GM19099 (cell line): ENCODE measurements around the gene LCN10.

Source experiments
- POLR2A ChIP-seq: IDR thresholded peaks from 3 replicates; pipeline ENCODE4 v1.6.1; 2011; ENCODE audit warnings: low read depth; ENCODE audit not compliant: insufficient read length; ENCODE audit errors: extremely low read depth

LCN10 gene

GRCh38 chr9:136774416-136775045 is 31.8 kb upstream of the LCN10 start:
- TF ChIP-seq POLR2A, result no peak

DNA sequence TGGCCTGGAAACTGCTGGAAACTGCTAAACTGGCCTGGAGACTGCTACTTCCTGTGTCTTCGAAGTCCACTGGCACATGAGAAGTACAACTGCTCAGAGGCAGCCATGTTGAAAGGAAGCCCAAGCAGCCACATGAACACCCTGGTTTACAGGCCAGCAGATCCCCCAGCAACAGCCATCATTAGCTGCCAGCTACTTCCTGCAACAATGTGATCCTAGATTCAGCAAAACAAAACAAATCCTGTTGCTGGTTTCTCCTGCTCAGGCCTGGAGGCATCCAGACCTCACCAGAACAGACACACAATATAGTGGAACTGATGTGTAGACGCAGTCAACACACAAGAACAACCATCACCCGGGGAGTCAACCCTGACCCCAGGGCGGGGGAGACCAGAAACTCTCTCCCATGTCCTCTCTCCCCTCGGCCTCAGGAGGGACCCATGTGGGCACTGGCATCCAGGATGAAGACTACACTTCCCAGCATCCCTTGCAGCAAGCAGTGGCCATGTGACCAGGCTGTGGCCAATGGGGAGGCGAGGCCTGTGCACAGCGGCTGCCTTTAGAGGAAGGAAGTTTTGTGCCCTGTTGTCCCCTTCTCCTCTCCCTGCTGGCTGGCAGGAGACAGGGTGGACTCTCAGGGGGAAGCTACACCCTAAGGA is 30.8 kb upstream of the LCN10 start:
- no peak for TF ChIP-seq POLR2A

GRCh38 chr9:136771907-136772415 is 29.2 kb upstream of the LCN10 start:
- no peak for TF ChIP-seq POLR2A

DNA sequence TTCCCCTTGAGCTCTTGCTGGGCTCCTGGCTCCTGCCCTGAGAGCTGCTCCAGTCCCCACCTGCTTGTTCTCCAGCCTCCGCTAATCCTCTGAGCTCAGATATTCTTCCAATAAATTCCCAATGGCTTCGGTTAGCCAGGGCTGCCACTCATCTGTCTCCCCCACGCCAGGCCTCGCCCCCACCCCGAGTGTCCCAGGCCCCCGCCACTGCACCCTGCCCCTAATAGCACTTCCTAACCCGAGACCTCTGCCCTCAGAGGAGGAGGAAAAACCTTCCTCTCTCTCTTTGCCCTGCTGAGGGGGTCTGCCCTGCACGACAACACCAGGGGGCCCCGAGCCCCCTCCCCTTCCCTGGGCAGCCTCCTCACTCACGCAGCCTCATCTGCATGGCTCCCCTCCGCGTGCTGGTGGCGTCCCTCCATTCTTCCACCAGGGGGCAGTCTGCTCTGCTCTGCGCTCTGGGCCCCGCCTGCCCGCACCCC is 27.0 kb upstream of the LCN10 start:
- TF ChIP-seq POLR2A, result no peak

DNA sequence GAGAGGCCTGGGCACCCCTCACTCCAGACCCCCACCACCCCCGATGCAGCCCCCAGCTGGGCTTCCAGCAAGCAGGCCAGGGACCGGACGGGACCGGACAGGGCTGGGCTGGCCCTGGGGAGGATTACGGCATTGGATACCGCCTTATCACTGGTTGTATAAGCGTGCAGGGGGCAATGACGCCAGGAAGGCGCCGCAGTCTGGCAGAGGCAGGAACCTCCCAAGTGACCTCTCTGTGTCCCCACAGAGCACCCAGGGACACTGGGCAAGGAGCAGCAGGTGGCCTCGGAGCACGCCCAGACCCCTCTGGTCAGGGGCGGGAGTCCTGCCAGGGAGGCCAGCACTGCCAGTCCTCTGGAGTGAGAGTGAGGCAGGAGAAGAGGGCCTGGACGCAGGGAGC is 22.3 kb upstream of the LCN10 start:
- no peak for TF ChIP-seq POLR2A

DNA sequence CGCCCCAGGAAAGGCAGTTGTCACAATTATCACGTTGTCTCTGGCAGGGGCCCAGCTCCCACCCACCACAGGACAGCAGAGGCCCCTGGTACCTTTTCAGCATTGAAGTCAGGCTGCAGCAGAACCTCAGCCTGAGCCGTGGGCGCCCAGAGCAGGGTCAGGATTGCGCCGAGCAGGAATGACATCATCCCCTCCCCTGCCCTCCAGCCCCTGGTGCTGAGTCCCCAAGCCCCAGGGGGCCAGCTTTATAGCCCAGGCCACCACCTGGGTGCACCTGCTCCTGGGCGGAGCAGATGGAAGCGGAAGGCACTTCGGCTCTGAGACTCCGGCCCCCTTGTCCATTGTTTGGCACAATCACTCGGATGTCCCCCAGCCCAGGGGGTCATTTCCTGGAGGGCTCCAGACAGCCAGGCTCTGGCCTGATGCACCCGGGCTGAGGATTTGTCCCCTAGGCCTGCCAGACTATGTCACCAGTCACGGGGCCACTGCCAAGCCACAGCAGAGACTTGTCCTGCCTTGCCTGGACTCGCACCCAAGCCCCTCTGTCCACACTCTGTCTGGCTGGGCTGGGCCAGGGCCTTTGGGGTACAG is 21.7 kb upstream of the LCN10 start, which contains the start of gene LCN15:
TSS of gene LCN15 (minus strand) at position 218 of the 591 bp plus-strand sequence. CDS start at position 188, 30 bp downstream.
- no peak for TF ChIP-seq POLR2A

- no peak for TF ChIP-seq POLR2A
Observed at GRCh38 chr9:136763649-136764035, 20.9 kb upstream of the LCN10 start.

DNA sequence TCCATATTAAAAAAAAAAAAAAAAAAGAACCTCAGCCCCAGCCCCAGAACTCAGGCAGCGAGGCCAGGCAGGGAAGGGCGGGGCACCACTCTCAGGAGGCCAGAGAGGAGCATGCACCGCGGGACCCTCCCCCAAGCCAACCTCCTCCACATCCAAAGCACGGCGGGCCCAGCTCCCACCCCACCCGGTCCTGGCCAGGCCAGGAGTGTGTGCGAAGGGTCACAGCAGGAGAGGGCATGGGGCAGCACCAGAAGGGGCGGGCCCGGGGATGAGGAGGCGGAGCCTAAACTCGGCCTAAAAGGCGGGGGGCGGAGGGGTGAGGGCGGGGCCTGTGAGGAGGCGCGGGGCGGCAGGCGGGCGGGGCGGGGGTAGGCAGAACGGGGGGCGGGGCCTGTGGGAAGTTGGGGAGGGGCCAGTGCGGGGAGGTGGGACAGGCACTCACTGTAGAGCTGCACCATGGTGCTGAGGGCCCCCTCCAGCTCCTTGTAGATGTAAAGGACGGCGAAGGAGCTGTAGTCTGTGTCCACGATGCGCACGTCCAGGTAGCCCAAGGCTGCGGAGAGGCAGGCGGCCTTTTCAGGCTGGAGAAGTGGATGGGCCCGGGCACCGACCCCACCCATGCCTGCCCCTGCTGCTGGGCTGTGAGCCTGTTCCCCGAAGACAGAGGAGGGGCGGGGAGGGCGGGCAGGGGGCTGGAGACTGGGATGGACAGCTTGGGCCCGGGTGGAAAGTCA is 20.3 kb upstream of the LCN10 start:
- TF ChIP-seq POLR2A, result no peak

DNA sequence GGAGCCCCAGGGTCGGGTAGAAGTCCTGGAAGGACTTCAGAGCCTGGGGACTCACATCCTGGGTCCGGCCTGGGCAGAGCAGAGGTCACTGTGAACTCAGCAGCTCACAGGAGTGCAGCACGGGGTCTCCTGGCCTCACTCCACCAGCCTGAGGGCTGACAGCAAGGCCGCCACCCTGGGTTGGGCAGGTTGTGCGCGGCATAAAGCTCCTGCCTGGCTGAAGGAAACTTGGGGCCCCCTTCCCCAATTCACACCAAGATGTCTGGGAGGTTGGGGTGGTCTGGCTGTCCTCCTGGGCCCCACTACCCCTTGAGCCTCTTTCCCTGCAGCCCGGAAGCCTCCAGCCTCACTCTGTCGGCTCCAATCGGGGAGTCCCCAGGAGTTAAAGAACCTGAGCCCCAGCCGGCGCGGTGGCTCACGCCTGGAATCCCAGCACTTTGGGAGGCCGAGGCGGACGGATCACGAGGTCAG is 19.5 kb upstream of the LCN10 start:
- no peak for TF ChIP-seq POLR2A

GRCh38 chr9:136761545-136761981 is 18.8 kb upstream of the LCN10 start:
- no peak for TF ChIP-seq POLR2A

DNA sequence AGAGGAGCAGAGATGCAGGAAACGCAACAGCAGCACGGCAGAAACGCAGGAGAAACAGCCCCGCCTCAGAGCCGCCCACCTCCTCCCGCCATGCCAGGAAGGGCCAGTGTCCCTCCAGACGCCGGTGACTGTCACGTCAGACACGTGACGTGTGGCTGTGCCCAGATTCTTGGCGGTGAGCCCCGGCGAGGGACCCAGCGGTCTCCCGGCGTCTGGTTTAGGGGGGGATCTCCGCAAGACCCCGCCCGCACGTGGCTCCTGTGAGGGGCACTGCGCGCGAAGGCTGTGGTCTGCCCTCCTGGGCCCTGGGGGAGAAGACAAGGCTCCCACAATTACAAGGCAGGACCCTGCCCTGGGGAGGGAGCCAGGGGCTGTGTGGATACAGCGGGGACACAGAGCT is 17.7 kb upstream of the LCN10 start:
- TF ChIP-seq POLR2A, result no peak

DNA sequence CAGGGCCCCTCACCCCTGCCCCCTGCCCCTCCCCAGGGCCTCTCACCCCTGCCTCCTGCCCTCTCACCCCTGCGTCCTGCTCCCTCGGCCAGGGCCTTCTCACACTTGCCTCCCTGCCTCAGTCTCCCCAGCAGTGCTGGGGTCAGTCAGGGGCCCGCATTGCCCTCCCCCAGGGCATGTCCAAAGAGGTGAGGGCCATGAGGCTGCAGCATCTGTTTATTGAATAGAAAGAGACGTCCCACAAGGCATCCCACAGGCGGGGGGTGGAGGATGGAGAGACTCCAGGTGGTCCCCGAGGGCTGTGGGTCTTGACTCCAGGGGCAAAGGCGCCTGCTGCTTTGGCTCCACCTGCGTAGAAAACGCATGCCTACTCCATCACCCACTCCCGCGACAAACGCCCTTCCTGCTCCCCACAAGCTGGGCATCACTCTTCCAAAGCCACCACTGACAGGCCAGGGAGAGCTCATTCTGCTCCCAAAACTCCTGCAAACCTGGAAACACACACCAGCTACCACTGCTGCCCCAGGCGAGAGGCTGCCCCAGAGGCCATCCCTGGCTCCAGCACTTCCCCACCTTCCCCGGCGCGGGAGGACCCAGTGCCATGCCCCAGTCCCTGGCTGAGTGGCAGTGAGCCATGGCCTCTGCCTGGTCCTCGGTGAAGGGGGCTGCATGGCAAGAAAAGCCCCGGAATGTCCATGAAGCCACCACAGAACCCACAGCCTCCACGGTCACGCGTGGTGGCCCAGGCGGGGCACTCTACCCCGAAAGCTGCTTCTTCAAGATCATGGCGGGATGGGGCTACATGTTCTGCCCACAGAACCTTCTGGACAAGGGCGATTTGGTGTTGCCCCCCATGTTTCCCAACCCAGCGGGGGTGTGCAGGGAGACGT is 16.9 kb upstream of the LCN10 start:
- TF ChIP-seq POLR2A, result no peak

DNA sequence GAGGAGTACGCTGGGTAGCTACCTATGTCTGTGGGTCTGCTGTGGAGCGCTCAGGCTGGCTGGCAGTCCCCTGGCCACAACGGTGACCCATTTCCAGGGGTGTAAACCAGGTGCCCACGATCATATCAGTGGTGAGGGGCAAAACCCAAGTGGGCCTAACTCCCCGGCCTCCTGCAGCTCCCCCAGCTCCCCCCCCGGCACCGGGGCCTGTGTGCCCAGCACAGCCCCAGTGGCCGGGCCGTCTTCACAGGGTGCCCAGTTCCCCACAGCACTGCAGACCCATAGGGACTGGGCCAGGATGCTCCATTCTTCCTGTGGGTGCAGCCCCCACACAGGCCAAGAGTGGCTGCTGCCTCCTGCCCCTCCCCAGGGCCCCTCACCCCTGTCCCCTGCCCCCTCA is 16.3 kb upstream of the LCN10 start:
- TF ChIP-seq POLR2A, result no peak

DNA sequence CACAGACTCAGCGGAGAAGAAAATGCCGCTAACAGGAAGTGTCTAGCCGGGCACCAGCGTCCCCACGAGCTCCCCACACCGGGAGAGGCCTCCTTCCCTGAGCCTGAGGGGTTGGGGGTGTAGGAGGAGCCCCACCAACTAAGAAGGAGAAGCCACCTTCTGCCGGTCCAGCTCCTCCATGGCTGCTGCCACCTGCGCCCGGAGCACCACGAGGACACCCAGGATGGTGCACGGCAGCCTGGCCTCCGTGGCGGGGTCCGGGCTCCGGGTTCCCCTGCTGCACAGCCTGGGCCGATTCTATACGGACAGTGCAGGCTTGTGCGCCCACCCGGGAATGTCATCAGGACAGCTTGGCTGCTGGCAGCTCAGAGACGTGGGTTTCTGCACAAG is 15.0 kb upstream of the LCN10 start:
- TF ChIP-seq POLR2A, result no peak

DNA sequence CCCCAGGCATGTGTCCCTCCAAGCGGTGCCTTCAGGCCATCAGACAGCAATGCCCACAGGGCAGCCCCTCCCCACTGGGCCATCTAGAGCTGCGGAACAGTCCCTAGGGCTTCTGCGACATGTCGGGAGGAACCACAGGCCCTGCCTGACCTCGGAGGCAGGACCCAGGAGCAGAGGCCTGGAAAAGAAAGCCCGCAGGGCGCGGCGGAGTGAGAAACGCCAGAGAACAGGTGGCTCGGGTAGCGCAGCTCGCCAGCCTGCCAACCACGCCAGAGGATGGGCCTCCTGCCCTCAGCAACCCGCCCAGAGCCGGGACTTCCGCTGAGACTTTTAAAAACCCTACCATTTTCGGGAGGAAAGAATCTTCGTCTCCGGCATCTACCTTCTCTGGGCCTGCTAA is 14.6 kb upstream of the LCN10 start:
- TF ChIP-seq POLR2A, result no peak

- TF ChIP-seq POLR2A, result no peak
Observed at GRCh38 chr9:136756836-136757235, 14.1 kb upstream of the LCN10 start.
